GM12801 (cell line): ENCODE measurements around the gene SND1.

ENCODE experiments used
- TF ChIP-seq, protein P1 (sequence below): IDR thresholded peaks from one replicate; pipeline ENCODE4 v1.5.1; 2011; ENCODE audit warnings: control low read depth; ENCODE audit not compliant: insufficient read length; ENCODE audit errors: extremely low read depth

SND1 gene

DNA sequence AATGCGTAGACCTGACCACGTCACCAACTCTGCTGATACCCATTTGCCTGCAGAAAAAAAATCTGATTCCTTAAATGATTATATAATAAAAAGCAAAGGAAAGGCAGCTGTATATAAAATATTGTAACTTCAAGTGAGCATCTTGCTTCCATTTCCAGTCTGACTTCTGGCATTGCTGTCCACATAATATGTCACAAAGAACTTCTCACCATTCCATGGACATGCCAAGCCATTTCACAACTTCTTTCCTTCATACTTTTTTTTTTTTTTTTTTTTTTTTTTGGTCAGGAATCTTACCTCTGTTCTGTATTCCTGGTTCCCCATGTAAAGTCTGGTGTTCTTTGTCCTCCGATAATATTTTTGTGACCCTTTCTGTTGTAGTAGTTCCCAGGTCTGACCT lies 165.5 kb downstream of the SND1 start:
- TF ChIP-seq, protein P1, sequence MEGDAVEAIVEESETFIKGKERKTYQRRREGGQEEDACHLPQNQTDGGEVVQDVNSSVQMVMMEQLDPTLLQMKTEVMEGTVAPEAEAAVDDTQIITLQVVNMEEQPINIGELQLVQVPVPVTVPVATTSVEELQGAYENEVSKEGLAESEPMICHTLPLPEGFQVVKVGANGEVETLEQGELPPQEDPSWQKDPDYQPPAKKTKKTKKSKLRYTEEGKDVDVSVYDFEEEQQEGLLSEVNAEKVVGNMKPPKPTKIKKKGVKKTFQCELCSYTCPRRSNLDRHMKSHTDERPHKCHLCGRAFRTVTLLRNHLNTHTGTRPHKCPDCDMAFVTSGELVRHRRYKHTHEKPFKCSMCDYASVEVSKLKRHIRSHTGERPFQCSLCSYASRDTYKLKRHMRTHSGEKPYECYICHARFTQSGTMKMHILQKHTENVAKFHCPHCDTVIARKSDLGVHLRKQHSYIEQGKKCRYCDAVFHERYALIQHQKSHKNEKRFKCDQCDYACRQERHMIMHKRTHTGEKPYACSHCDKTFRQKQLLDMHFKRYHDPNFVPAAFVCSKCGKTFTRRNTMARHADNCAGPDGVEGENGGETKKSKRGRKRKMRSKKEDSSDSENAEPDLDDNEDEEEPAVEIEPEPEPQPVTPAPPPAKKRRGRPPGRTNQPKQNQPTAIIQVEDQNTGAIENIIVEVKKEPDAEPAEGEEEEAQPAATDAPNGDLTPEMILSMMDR, result no peak

DNA sequence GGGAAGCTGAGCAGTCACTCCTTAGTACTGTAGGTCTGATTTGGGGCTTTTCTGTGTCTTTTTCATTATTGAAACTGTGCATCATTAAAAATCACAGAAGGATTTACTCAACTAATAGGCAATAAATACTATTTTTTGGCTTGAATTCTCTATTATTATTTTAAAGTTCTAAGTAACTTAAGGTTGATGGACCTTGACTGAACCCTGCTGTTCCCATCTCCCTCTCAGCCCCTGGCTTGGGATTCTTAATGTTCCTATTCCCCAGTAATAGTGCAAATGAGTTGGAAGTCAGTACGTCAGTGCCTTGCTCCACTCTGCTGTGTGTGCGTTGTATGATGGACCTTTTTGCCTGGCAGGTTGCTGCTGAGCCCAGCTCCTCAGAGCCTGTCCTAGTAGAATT lies 166.3 kb downstream of the SND1 start:
- TF ChIP-seq, protein P1, result no peak

DNA sequence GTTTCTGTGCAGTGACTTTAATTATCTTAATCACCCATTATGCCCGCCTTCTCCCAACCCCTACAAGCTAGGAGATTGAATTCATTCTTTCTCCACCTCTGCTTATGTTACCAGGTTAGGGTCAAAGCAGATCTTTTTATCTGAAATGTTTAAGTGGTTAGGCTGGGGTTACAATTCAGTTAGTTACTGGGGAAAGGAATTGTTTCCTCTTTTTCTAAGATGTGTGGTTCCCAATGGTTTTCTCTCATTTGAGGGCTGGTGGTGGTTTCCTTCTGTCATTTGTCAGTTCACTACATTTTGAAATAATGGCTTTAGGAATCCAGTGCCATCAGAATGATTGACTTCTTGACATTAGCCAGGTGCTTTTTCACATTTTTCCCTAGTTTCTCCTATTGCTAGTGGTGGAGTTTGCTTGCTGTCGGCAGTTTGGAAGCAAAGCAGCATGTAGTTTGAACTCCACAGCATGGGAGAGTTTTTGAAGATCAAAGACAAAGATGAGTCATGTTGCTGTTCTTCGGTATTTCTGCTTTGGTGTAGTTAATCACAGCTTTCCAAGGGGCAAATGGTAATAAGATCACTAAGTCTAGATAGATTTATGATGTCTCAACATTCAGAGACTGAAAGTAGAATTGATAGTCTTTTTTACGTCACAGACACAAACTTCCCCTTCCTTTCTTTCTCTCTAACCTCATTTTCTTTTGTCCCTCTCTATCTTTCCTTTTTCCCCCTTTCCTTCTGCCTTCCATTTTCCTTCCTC lies 168.2 kb downstream of the SND1 start:
- TF ChIP-seq, protein P1, result no peak

DNA sequence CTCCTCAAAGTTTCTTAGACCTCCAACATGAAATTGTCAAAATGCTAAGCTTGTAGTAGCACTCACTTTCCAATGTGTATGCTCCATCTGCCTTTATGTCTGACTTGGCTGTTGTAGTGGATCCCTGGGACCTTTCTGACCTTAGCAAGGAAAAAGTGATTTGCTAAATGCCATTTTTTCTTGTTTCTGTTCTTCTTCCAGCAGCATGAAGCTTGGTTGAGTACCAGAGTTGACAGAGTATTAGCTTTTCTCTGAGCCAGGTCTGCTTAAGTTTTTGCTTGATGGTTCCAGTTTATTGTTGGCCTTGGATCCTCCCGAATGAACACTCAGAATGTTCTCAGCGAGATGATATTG lies 168.7 kb downstream of the SND1 start:
- TF ChIP-seq, protein P1, result no peak

DNA sequence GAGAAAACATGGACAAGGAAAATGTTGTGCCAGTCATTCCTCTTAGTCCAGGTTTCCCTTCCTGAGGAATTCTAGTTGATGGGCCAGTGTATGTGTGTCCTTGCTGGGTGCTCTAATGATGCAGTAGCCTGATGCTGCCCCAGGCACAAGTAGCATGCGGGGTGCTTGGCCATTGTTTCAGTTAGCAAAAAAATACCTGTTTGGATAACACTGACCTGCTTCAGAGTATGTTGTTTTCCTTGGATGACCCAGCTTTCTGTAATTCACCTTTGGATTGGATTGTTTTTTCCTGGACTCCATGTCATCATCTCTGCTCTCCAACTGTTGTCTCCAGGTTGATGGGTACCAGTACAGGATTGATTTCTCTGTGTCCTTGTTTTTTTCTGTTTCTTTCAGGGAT lies 169.2 kb downstream of the SND1 start:
- TF ChIP-seq, protein P1, result no peak

DNA sequence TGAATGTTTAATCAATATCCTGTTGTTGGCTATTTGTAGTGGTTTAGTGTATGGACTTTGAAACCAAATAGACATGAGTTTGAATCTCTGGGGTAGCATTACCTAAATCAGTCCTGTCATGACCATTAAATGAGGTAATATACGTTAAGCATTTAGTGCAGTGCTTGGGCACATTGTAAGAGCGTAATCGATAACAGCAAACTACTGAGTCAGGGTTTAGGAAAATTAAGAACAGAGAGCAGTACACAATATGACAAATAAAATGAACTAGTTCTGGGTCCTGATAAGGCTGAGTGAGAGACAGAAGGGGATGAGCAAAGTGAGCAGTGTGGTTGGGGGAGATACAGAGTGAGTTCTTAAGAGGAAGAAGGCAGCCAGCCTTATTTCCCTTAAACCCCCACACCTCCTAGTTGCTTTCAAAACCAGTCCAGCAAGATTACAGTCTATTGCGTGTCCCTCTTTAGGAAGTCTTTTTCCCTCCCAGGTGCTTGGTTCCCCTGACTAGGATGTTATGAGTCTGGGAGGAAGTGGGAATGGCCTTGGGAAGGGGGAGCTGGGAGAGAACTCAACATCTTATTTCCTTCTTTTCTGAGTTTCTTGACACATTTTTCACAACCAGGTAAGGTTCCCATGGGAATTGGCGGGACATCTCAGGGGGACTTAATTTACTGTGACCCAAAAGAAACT lies 171.0 kb downstream of the SND1 start:
- TF ChIP-seq, protein P1, result no peak

DNA sequence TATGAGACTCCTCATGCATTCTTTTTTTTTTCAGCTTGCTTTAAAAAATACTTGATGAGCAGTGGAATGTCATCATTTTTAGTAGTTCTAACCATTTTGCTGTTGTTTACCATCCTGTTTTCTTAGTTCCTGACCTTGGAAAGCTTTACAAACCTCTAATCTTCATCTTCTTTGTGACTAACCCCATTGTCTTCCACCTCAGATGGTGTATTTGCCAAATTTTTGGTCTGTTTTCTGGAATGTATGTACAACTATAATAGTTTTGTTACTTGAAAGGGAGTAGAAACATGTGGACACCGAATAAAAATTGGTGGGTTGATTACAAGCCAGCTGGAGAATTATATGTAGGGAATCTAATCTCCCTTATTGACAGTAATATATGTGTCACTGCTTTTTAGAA lies 172.7 kb downstream of the SND1 start:
- TF ChIP-seq, protein P1, result no peak
